CD4-positive, alpha-beta T cell treated with Interleukin-15 for 4 hours (primary cell): ENCODE results near the gene CXXC4.
A peak's percentile ranks its signal among the peaks of the same experiment; 100 is the strongest.

Source experiments
- DNase-seq: peaks from one replicate; pipeline ENCODE4 v3.0.0-alpha.2; 2020; ENCODE audit warnings: low spot score

CXXC4 gene

DNA sequence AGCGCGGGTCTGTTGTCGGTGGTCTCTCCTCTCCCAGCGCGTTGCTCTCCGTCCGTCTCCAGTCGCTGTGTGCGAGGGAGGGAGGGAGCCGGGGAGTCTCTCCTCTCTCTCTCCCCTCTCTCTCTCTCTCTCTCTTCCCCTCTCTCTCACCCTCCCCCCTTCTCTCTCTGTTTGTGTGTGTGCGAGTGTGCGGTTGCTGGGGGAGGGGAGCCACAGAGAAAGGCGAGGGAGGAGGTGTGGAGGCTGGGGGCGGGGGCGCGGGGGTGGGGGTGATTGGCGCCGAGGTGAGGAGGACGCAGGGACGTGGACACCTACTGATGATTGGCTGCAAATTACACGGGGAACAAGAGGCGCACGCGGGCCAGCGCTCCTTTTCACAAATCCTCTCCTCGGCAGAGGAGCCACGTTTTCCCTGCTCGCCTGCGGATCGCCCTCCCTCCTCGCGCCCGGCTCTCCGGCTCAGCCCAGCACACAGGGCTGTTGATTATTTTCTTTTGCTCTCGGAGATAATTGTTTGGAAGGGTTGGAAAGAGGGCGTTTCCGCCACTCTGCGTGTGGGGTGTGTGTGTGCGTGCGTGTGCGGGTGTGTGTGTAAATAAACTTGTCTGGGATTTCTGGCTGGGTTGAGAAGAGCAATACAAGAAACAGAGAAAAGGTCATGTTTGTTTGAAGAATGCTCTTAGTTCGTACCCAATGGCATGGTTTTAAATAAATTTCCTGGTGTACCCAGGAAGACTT lies at the start of gene CXXC4:
Gene CXXC4, minus strand, starts transcription at position 73 of the 738 bp plus-strand sequence. CDS start 3,092 bp downstream, outside the sequence.
- peak; percentile 25 for DNase-seq

DNA sequence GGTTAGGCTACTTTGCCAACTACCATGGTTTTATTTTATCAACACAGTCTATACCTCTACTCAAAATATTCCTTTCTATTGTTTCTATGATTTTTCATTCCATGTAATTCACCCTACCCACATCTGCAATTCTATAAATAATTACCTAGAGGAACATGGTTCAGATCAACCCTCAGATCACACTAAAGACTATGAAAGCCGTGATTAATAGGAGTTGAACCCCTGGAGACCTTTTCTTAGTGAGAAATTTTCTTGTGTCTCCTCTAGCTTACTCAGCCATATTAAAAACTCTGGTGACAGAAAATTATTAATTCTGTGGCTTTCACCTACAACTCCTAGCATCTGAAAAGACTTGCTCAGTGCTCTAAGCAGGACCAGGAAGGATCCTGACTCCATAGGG lies 38.5 kb upstream of the CXXC4 start:
- no peak for DNase-seq

DNA sequence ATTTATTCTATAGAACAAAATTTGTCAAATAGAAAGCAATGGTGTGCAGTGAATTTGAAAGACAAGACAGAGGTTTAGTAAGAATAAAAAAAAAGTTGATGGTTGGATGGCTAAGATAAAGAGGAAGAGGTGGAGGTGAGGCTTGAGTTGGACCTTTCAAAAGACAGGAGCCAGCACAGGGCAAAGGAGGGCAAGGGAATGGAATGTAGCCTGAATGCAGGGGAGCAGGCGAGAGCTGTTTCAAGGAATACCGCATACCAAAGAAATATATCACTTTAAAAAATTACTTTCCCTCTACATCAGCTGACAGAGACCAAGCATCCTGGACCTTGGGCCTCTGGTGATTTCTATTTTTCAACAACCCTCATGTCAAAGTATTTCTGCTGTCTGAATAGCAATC lies 38.0 kb upstream of the CXXC4 start:
- no peak for DNase-seq

DNA sequence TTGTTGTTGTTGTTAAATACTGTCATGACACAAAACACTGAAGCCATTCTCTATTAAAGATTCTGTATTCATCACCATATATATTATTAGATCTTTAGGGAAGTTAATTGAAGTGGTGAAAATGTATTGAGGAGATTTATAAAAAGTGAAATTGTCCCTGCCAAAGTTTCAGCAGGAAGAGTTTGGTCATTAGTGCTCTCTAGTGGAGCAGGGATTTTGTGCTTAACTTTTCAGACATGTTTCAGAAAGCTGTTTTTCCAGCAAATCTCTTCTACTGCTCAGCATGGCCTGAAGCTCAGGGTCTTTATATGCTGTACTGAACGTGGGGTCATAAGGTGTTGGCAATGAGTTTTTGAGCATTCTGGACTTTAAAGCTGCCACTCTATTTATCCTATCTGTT lies 36.7 kb upstream of the CXXC4 start:
- no peak for DNase-seq

DNA sequence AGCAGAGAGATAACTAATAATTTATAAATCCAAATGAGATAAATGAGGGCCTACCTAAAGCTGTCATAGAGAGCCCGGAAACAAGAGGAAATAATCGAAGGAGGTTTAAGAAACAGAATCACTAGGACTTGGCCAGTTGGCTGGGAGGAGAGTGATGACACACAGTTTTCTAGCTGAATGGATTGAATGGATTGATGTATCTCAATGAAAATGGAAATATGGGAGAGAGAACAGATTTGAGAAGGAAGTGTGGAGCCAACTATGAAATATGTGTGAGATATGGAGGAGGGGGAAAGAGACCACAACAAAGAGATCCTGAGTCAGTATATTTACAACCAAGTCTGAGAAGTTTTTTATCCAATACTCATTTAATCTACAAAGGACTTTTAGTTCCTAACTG lies 35.7 kb upstream of the CXXC4 start:
- no peak for DNase-seq

DNA sequence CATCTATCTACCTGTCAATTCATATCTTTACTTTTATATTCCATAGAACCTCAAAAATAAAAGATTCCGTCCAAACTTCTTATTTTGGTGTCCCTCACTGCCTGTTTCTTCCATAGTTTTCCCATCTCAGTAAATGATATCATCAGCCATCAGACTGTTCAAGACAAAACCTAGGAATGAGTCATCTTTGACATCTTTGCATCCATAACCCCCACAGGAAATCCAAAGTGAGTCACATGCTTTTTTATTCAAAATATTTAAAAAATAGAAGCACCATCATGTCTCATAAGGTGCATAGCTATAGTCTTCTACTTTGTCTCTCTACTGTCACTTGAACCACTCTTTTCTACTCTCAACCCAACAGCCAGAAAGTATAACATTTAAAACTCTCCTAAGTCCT lies 29.9 kb upstream of the CXXC4 start:
- no peak for DNase-seq

DNA sequence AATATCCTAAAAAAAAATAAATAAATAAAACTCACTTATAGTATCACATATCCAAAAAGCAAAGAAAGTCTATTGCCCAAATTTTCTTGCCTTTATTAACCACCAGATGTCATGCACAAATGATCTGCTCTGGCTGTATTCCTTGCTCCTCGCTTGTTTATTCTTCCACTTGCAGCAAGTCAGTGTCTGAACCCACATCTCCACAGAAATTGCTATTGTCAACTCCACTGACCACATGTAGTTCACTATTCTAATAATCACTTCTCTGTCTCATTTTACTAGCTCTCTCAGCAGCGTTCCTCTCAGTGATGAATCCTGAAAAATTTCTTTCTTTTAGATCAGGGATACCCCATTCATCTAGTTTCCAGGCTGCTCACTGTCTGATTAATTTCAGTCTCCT lies 29.3 kb upstream of the CXXC4 start:
- DNase-seq, result no peak

DNA sequence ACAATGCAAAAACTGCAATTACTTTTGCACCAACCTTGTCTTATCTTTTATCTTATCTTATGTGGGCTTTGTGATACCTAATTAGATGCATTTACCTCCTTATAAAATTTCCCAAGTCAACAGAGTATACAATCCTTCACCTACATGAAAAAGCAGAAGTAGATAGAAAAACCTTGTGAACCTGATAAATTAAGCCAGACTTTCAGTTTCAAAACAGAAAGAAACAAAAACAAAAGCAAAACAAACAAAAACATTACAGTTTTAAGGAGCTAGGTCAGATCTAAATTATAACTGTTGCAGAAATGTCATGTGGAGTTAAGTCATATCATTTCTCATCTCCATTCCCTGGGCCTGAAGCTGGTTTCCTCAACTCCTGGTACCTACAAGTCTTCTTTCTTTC lies 24.9 kb upstream of the CXXC4 start:
- DNase-seq, result no peak

DNA sequence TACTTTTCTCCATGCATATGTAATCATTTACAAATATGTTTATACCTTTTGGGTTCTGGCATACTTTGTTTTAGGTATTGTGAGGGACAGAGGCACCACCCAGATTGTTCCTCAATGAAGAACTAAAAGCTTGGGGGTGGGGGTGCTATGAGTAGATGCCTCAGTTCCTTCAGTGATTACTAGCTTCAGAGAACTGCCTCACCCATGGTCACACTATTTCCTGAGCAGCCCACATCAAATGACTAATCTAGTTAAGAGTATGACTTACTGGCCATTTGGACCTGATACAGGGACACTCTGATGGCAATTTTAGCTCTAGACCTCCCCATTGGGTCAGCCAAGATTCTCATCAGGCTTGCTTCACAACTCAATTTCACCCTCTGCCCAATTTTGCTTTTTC lies 22.2 kb upstream of the CXXC4 start:
- no peak for DNase-seq

- DNase-seq, result no peak
Observed at GRCh38 chr4:104508224-104508623, 13.5 kb upstream of the CXXC4 start.

DNA sequence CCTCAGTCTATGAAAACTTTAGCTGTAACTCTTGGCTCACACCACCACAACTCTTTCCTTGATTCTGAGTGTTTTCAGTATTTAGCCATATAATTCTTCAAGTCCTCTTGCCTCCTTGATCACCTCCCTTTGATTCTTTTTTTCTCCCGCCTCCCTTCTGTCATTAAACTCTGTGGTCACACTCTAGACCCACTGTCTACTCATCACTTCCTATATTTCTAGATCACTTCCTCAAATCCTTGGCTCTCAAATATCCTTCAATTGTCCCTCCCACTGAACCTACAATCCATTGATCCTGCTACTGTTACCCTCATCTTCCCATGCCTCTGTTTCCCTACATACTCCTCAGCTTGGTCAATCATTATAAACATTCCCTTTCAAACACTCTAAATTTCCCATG lies 12.4 kb upstream of the CXXC4 start:
- DNase-seq, result no peak

DNA sequence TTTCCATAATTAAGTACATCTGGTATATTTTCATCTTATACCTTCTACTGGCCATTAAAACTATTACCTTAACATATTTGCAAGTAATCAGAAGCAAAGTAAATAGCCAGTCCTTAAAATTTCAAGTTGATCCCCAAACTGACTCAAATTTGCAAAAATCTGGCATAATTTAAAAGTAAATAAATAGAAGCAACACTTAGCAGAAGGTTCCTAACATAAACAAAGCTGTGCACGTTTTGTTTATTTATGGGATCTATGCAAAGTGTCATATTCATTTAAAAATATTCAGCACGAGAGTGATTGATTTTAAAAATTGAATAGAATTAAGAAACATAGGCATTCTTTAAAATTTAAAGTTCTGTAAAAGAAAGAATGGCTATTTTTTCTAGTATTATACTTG lies 9.8 kb upstream of the CXXC4 start:
- no peak for DNase-seq

GRCh38 chr4:104502471-104502870 lies 7.8 kb upstream of the CXXC4 start:
- no peak for DNase-seq

- no peak for DNase-seq
Observed at GRCh38 chr4:104501290-104501689, 6.6 kb upstream of the CXXC4 start.

GRCh38 chr4:104500442-104500841 lies 5.7 kb upstream of the CXXC4 start:
- no peak for DNase-seq

- no peak for DNase-seq
Observed at GRCh38 chr4:104494185-104494584, 509 bp downstream of the CXXC4 start.

DNA sequence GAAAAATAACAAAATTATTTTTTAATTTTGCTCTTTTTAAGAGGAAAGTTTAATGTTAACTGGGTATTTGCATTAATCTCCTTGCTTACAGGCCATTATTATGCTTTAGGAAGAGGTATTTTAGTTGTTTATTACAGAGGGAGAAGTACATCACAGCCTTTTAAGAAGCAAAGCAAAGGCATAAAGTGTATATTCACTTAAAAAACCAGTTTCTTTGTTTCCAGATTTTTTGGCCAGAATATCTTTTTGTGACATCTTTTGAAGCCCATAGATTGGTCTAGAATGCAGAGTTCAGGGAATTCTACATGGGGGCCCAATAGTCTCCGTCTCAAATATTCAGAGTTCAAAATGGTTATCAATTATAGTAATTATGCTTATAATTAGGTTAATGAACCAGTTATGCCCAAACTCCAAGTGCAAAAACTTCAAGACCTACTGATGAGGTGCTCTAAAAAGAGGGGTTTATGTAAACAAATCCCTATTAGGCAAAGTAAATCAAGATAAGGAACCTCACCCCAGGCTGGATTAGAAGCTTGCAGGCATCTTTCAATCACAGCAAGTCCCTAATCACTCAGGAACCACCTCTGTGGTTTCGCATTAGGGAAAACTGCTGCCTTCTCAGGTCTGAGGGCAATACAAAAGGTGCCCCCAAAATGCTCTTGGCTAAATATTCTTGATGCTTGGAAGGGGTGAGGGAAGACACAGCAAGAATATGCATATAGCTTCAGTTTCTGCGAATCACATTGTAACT lies 1.4 kb downstream of the CXXC4 start:
- no peak for DNase-seq

- no peak for DNase-seq
Observed at GRCh38 chr4:104492183-104492771, 2.4 kb downstream of the CXXC4 start.

- DNase-seq, result peak; percentile 18
Observed at GRCh38 chr4:104491481-104492182, 3.1 kb downstream of the CXXC4 start.

GRCh38 chr4:104490770-104491480 lies 3.8 kb downstream of the CXXC4 start:
- DNase-seq, result peak; percentile 44

- DNase-seq, result no peak
Observed at GRCh38 chr4:104490096-104490769, 4.5 kb downstream of the CXXC4 start.

DNA sequence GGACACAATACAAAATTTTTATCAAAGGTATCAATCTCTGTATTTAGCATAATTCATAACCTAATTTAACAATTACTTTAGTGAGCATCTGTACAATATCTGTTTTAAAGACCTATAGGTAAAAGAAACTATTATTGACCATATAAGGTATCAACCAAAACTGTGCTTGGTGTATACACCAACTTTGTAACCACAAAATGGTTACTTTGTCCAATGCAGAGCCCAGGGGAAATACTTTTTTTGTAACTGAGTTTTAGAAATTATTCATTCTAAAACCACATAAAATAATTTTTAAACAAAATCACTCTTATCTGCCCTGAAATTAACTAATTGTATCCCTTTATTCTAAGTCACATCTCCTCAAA lies 5.0 kb downstream of the CXXC4 start:
- no peak for DNase-seq
